Brain microvascular endothelial cell (primary cell): Measurements from ENCODE around the gene YOD1.
"Not testable (repeated sequence)": the region's sequence is repeated elsewhere in the genome, so short reads cannot be mapped to it uniquely, and the experiment has no call there.

Experiments used
- DNase-seq: peaks from one replicate; pipeline ENCODE4 v3.0.0-alpha.2; 2020
- H3K27ac ChIP-seq: fragments of 250-450 bp; sonication (Bioruptor Pico); 2 replicates; pipeline ENCODE4 v1.5.1; 2020; ENCODE audit warnings: mild to moderate bottlenecking, moderate library complexity
- H3K27me3 ChIP-seq: fragments of 250-450 bp; sonication (Bioruptor Pico); replicated peaks from 2 replicates; pipeline ENCODE4 v1.5.1; 2020; ENCODE audit warnings: mild to moderate bottlenecking
- H3K36me3 ChIP-seq: fragments of 250-450 bp; sonication (Bioruptor Pico); replicated peaks from 2 replicates; pipeline ENCODE4 v1.5.1; 2020; ENCODE audit warnings: mild to moderate bottlenecking
- H3K4me3 ChIP-seq: 2 replicates; pipeline ENCODE4 v1.5.1; 2011; ENCODE audit warnings: low read depth, mild to moderate bottlenecking, control low read depth, low read length, moderate library complexity
- CTCF ChIP-seq: IDR thresholded peaks from 2 replicates; pipeline ENCODE4 v1.5.1; 2011; ENCODE audit warnings: low read depth, mild to moderate bottlenecking, moderate library complexity, low read length, control low read depth, inconsistent platforms; ENCODE audit errors: missing control alignments
- in situ Hi-C: cut with HindIII; loops from 2 replicates; pipeline ENCODE4 v1.10.0; 2017; ENCODE audit warnings: low sequenced_read_pairs, low pct_ligation_motif_present

Gene YOD1

GRCh38 chr1:207045453-207045852 is 5.6 kb downstream of the YOD1 start:
- H3K36me3 ChIP-seq = peaks cover 17% of the 10 kb centered on the region
- H3K4me3 ChIP-seq = no peak overlapping the region
- TF ChIP-seq CTCF = no peak
- in situ Hi-C loops = no loop called here
- no peak overlapping the region for H3K27ac ChIP-seq
- DNase-seq = no peak
- H3K27me3 ChIP-seq = no peaks in the 10 kb centered on the region

GRCh38 chr1:207041397-207041796 is 9.6 kb downstream of the YOD1 start:
- H3K27ac ChIP-seq, DNase-seq, in situ Hi-C loops, H3K27me3 ChIP-seq, H3K36me3 ChIP-seq, H3K4me3 ChIP-seq: not testable (repeated sequence)

DNA sequence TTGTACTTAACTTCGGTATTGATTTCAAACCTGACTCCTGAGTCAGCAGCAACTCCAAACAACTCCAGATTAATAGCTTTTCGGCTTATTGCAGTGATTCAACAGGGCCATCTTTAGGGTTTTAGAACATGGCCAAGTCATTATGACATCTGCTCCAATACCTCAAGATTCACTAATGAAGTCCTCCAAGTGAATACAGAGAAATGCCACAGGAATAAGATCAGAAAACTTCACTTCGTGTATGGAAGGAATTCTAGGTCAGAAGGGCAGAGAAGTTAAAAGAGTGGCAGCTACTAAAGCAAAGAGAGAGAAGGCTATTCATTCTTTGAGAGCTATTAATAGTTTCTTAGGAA is 10.9 kb downstream of the YOD1 start:
- Histone ChIP-seq H3K4me3 (no peak overlapping the region), H3K27ac (no peak overlapping the region), H3K36me3 (no peaks in the 10 kb centered on the region), H3K27me3 (no peaks in the 10 kb centered on the region)
- in situ Hi-C loops = no loop called here
- no peak for DNase-seq
- no peak for TF ChIP-seq CTCF

DNA sequence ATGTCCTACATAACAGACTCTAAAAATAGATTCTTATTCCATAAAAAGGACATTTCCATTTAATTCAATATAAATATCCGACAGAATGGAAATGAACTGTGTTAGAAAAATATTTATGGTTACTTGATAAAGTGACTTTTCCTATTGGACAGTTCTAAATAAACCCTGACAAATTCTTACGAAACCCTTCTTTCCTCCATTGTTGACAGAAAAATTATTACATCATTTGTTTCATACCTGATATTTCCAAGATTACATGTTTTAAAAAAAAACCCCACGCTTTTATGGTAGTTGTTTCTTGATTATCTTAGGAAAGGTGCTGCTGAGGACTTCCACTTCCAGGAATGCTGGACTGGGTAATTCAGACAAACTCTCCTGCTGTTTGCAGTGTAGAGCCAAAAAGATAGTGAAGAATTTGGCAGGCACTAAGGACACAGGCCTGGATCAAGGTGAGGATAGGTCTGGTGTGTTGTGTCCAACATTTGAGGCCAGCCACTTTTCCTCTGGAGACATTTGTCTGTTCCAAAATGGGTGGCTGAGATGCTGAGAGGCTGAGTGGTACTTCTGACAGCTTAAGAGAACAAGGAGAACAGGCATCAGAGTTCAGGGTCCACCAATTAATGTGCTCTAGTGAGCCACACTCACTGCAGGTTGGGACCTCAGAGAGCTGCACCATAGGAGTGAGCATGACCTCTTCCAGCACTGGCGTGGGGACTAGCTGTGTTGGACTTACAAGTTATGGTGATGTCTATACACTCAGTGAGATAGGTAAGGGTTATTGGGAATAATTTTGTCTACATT is 11.4 kb downstream of the YOD1 start:
- TF ChIP-seq CTCF = no peak
- in situ Hi-C loops = no loop called here
- Histone ChIP-seq H3K4me3 (no peak overlapping the region), H3K27me3 (no peaks in the 10 kb centered on the region), H3K27ac (no peak overlapping the region), H3K36me3 (no peaks in the 10 kb centered on the region)
- no peak for DNase-seq

DNA sequence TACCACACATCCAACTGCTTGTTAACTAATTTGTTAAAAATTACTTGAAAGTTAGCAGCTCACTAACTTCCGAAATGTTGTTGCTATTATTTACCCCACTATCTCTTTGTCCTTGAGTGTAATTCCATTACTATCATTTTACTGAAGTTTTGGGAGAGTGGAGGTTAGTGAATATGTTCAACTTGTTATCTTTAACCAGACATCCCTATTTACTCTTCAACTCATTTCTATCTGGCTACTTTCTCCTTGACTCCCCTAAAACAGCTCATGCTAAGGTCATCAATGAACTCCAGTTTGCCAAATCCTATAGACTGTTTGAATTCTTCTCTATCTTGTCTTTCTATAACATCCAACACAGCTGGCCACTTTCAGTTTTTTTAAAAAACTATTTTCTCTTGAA is 14.1 kb downstream of the YOD1 start:
- no peak for TF ChIP-seq CTCF
- no peak overlapping the region for H3K4me3 ChIP-seq
- H3K27me3 ChIP-seq = no peaks in the 10 kb centered on the region
- H3K27ac ChIP-seq = no peak overlapping the region
- no peaks in the 10 kb centered on the region for H3K36me3 ChIP-seq
- DNase-seq = no peak
- in situ Hi-C loops = no loop called here

GRCh38 chr1:207035877-207036551 is 15.0 kb downstream of the YOD1 start:
- no peak for DNase-seq
- in situ Hi-C loops = no loop called here
- H3K36me3 ChIP-seq = no peaks in the 10 kb centered on the region
- no peak overlapping the region for H3K27ac ChIP-seq
- H3K4me3 ChIP-seq = no peak overlapping the region
- H3K27me3 ChIP-seq = no peaks in the 10 kb centered on the region
- no peak for TF ChIP-seq CTCF
